Ovary (tissue), 9 donors: Measurements from ENCODE around the gene POLR3E. TPM values are rescaled to one million over a fixed set of nuclear protein-coding genes. Genes with fewer than 3 reads are reported as not detected.

Experiments
- DNase-seq, 5 donors: peaks; one replicate each; pipeline ENCODE4 v3.0.0-alpha.2; 2019 to 2020
- H3K27ac ChIP-seq, 2 donors: fragments of 200-600 bp; one replicate each; pipeline versions ENCODE4 v1.5.1 to v1.8.0; 2019 to 2022
- H3K27me3 ChIP-seq: fragments of 200-600 bp; one replicate; pipeline ENCODE4 v1.8.0; 2022
- H3K36me3 ChIP-seq: fragments of 200-600 bp; sonication (generic); one replicate; pipeline ENCODE4 v1.5.1; 2019
- H3K4me1 ChIP-seq: one replicate; pipeline ENCODE4 v1.8.1; 2013; ENCODE audit warnings: mild to moderate bottlenecking, moderate library complexity; ENCODE audit not compliant: insufficient read depth
- H3K4me3 ChIP-seq: fragments of 200-600 bp; sonication (generic); one replicate; pipeline ENCODE4 v1.5.1; 2017
- H3K9me3 ChIP-seq, 2 donors: fragments of 200-600 bp in 1 of 2; sonication (generic) in 1 of 2; one replicate each; pipeline versions ENCODE4 v1.5.1 to v1.8.1; 2013 to 2019; ENCODE audit warnings: mild to moderate bottlenecking in 1 of 2, moderate library complexity in 1 of 2
- EP300 ChIP-seq: sonication (generic); formaldehyde crosslinking; IDR thresholded peaks from one replicate; pipeline ENCODE4 v1.6.1; 2017; ENCODE audit warnings: antibody characterized with exemption
- POLR2A ChIP-seq: fragments of 450-650 bp; IDR thresholded peaks from one replicate; pipeline ENCODE4 v1.6.1; 2017; ENCODE audit warnings: antibody characterized with exemption, mild to moderate bottlenecking, moderate library complexity
- WGBS, 3 donors: extraction: QIAGEN DNeasy Blood & Tissue Kit in 1 of 3; methylation state at CpG; one replicate each; pipeline versions ENCODE4 v1.1.5 to v1.1.7; 2013 to 2017; 5-methylcytosine and 5-hydroxymethylcytosine counted together
- intact Hi-C, 4 donors: fragments of 100-400 bp; cut with DNase I; formaldehyde crosslinking; loops; one replicate each; pipeline versions ENCODE4 v1.11.0 to v1.15.1; 2022 to 2023
- polyA plus RNA-seq, 2 donors: library from polyadenylated mRNA; stranded (reverse); fragments of 200-250 nt in 1 of 2; fragments of 350-450 nt in 1 of 2; fragmentation: Illumina TruSeq in 1 of 2; extraction: RNeasy Lipid Tissue Mini Kit (QIAGEN cat#74804) in 1 of 2; gene quantifications; one replicate each; pipeline ENCODE4 v1.2.3, GENCODE V29; 2013 to 2014
- total RNA-seq, 7 donors: library from RNA; depleted of rRNA in 2 of 7; stranded (reverse); fragments of >200 nt in 2 of 7; fragmentation: NEBNext Ultra II Directional in 3 of 7; extraction: Animal tissue kit (Norgen Biotek cat#: 25700) in 3 of 7; gene quantifications; one replicate each; pipeline versions ENCODE4 v1.1.0 to v1.2.4, GENCODE V29; 2016 to 2023
- TF ChIP-seq, protein P1 (sequence below), 3 donors: fragments of 450-650 bp in 2 of 3; fragments of 200-600 bp in 1 of 3; IDR thresholded peaks; one replicate each; pipeline versions ENCODE4 v1.5.1 to v1.8.0; 2016 to 2022; ENCODE audit warnings: antibody characterized with exemption in 3 of 3, mild to moderate bottlenecking in 1 of 3
- donor health status: DM: no; HTN: no; CAD: no; lungs with moderate emphysema.
- donor health status: DM: no; HTN: no; CAD: no.
- donor health status: Bipolar disorder and iron deficiency.
- donor health status: DM: yes; HTN: yes; CAD: no.
- donor health status: DM: no; HTN: no; CAD: no.
- donor health status: DM: yes; HTN: yes; CAD: no.

Gene POLR3E
- total and polyA plus RNA-seq, 9 donors, result 18.6 to 57.0 (median 40.8) TPM

DNA sequence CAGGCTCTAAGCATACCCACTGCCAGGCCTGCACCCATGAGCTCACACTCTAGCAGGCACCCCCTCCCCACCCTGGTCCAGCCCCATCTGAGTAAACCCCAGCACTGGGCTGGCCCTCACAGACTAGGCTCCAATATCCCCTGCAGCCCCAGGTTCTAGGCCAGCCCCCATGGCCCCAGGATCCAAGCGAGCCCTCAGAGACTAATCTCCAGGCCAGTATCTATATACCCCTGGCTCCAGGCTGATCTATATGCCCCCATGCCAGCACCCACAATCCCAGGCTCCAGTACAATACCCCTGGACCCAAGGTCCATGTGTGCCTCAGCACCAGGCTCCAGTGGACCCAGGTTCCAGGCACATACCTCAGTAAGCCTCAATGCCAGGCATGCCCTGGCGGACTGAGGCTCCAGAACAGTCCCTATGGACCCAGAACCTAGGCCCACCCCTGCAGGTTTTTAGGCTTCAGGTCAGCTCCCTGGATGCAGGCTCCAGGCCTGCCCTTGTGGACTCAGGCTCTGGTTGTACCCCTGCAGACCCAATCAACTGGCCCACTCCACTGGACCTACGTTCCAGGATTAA is 38.5 kb downstream of the POLR3E start:
- Histone ChIP-seq H3K4me1 (no peaks in the 10 kb centered on the region), H3K9me3 (no peaks in the 10 kb centered on the region), H3K4me3 (no peak overlapping the region), H3K36me3 (no peaks in the 10 kb centered on the region), H3K27ac (no peak overlapping the region), H3K27me3 (no peaks in the 10 kb centered on the region)
- intact Hi-C loops, result no loop called here
- no peak for DNase-seq
- 67 to 100% (median 99%) methylated on average over 3 of the region's 3 CpGs for WGBS, 3 donors
- TF ChIP-seq EP300 (no peak), POLR2A (no peak)
- TF ChIP-seq, protein P1, sequence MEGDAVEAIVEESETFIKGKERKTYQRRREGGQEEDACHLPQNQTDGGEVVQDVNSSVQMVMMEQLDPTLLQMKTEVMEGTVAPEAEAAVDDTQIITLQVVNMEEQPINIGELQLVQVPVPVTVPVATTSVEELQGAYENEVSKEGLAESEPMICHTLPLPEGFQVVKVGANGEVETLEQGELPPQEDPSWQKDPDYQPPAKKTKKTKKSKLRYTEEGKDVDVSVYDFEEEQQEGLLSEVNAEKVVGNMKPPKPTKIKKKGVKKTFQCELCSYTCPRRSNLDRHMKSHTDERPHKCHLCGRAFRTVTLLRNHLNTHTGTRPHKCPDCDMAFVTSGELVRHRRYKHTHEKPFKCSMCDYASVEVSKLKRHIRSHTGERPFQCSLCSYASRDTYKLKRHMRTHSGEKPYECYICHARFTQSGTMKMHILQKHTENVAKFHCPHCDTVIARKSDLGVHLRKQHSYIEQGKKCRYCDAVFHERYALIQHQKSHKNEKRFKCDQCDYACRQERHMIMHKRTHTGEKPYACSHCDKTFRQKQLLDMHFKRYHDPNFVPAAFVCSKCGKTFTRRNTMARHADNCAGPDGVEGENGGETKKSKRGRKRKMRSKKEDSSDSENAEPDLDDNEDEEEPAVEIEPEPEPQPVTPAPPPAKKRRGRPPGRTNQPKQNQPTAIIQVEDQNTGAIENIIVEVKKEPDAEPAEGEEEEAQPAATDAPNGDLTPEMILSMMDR (IDR thresholded peaks at IDR 0.05), result no peak

DNA sequence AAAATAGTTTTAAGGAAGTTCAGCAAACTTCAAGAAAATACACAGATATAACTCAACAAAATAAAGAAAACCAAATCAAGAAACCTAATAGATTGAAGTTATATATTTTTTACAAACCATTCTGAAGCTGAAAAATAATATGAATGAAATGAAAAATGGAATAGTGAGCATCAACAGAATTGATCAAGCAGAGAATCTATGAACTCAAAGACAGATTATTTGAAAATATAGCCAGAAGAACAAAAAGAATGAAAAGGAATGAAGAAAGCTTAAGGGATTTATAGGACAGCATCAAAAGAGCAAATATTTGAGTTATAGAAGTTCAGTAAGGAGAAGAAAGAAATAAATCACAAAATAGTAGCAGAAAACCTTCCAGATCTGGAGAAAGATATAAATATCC is 39.4 kb downstream of the POLR3E start:
- intact Hi-C loops, result no loop called here
- H3K9me3 ChIP-seq, result no peaks in the 10 kb centered on the region
- no peaks in the 10 kb centered on the region for H3K27me3 ChIP-seq
- no peaks in the 10 kb centered on the region for H3K4me1 ChIP-seq
- H3K4me3 ChIP-seq, result no peak overlapping the region
- DNase-seq, result no peak
- H3K27ac ChIP-seq, result no peak overlapping the region
- TF ChIP-seq, protein P1 (IDR thresholded peaks at IDR 0.05), result no peak
- TF ChIP-seq EP300 (no peak), POLR2A (no peak)
- no peaks in the 10 kb centered on the region for H3K36me3 ChIP-seq

DNA sequence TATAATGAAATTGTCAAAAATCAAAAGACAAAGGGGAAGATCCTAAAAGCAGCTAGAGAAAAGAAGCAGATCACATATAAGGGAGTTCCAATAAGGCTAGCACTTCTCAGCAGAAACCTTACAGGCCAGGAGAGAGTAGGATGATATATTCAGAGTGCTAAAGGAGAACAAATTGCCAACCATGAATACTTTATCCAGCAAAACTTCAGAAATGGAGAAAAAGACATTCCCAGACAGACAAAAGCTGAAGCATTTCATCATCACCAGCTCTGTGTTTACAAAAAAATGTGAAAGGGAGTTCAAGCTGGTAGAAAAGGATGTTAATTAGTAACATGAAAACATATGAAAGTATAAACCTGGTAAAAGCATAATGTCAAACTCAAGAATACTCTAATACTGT is 39.8 kb downstream of the POLR3E start:
- Histone ChIP-seq H3K9me3 (no peaks in the 10 kb centered on the region), H3K27ac (no peak overlapping the region), H3K4me1 (no peaks in the 10 kb centered on the region), H3K36me3 (no peaks in the 10 kb centered on the region), H3K4me3 (no peak overlapping the region), H3K27me3 (no peaks in the 10 kb centered on the region)
- intact Hi-C loops, result no loop called here
- TF ChIP-seq, protein P1 (IDR thresholded peaks at IDR 0.05), result no peak
- TF ChIP-seq POLR2A (no peak), EP300 (no peak)
- no peak for DNase-seq

DNA sequence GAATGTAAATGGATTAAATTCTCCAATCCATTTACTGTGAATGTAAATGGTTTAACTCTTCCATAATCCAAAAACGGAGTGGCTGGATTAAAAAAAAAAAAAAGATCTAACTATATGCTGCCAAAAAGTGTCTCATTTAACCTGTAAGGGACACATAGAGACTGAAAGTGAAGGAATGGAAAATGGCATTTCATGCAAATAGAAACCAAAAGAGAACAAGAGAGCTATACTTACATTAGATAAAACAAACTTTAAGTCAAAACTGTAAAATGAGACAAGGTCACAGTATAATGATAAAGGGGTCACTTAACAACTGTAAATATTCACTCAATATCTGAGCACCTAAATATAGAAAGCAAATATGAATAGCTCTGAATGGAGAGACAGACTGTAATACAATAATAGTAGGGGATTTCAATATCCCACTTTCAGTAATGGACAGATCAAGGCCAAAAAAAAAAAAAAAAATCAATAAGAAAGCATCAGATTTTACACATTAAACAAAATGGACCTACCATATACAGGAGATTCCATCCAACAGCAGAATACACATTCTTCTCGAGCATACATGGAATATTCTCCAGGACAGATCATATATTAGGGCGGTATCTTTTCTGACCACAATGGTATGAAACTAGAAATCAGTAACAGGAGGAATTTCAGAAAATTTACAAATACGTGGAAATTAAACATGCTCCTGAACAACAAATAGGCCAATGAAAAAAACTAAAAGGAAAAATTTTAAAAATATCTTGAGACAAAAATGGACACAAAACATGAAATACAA is 40.8 kb downstream of the POLR3E start:
- WGBS, 3 donors, result 94 to 96% (median 96%) methylated on average over 4 of the region's 4 CpGs
- H3K27me3 ChIP-seq, result no peaks in the 10 kb centered on the region

More for the DNA sequence above, 40.8 kb downstream of the POLR3E start:
- Histone ChIP-seq H3K4me3 (no peak overlapping the region), H3K9me3 (no peaks in the 10 kb centered on the region), H3K4me1 (no peaks in the 10 kb centered on the region), H3K36me3 (no peaks in the 10 kb centered on the region), H3K27ac (no peak overlapping the region)
- TF ChIP-seq, protein P1 (IDR thresholded peaks at IDR 0.05), result no peak
- TF ChIP-seq EP300 (no peak), POLR2A (no peak)
- DNase-seq, result no peak
- intact Hi-C loops, result no loop called here
